CD4-positive, alpha-beta T cell treated with Interleukin-10 for 1 hour (primary cell): ENCODE results near the gene NOTUM.

ENCODE experiments used
- DNase-seq: peaks from one replicate; pipeline ENCODE4 v3.0.0-alpha.2; 2020

Gene NOTUM

GRCh38 chr17:81976332-81977210 is 15.6 kb upstream of the NOTUM start:
- peak; percentile 29 for DNase-seq

DNA sequence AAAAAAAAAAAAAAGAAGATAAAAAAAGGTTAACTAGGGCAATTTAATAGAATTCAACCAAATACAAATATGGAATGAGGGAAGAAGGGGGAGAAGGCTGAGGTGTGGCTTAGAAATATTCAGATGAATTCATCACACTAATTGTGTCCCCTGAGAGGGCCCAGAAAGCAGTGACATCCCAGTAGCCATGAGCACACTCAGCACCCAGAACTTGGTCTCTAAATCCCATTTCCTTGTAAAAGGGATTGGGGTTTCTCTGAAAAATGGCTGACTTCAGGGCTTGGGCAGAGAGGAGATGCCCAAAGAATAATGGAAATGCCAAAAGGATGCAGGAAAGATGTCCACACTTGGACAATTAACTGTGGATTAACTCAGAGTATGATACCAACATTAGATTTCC is 12.4 kb upstream of the NOTUM start:
- no peak for DNase-seq

DNA sequence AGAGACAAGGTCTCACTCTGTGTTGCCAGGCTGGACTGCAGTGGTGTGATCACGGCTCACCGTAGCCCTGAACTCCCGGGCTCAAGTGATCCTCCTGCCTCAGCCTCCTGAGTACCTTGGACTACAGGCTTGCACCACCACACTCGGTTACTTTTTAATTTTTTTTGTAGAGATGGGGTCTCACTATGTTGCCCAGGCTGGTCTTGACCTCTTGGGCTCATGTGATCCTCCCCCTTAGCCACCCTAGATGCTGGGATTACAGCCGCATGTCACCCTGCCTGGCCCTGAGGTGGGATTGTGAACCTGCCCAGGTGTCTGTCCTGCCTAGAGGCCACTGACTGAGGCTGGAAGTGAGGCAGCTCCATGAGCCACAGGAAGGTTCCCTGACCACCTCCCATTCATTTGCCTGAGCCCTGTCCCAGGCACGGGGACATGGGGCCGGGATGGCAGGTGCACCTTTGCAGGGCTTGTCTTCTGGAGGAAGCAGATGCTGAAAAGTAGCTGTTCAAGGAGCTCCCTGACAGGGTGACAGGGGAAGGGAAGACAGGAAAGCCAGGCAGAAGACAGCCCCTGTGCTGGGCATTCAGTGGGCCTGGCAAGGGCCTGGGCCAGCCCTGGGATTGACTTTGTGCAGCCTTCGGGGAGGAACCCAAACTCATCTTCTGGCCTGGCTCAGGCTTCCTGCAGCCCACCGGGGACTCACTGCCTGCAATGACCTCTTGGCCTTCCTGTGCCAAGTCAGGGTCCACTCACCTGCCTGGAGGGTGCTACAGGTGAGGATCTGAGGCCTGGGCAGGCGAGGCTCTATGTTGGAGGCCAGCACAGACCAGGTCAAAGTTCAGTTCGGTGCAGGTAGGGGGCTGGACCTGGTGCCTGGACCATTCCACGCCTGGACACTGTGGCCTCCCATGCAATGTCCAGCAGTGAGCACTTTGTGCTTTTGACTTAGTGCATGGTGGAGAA is 8.1 kb upstream of the NOTUM start:
- DNase-seq, result no peak

GRCh38 chr17:81968396-81968745 is 7.4 kb upstream of the NOTUM start:
- no peak for DNase-seq

- peak; percentile 90 for DNase-seq
Measured at GRCh38 chr17:81967533-81968395, 6.8 kb upstream of the NOTUM start.

- DNase-seq, result no peak
Measured at GRCh38 chr17:81967244-81967532, 6.2 kb upstream of the NOTUM start.

- no peak for DNase-seq
Measured at GRCh38 chr17:81966343-81967243, 5.6 kb upstream of the NOTUM start.

- DNase-seq, result no peak
Measured at GRCh38 chr17:81964081-81964849, 3.3 kb upstream of the NOTUM start.

GRCh38 chr17:81962499-81963441 is 1.8 kb upstream of the NOTUM start:
- DNase-seq, result no peak

GRCh38 chr17:81961521-81962498 is 823 bp upstream of the NOTUM start:
- no peak for DNase-seq

DNA sequence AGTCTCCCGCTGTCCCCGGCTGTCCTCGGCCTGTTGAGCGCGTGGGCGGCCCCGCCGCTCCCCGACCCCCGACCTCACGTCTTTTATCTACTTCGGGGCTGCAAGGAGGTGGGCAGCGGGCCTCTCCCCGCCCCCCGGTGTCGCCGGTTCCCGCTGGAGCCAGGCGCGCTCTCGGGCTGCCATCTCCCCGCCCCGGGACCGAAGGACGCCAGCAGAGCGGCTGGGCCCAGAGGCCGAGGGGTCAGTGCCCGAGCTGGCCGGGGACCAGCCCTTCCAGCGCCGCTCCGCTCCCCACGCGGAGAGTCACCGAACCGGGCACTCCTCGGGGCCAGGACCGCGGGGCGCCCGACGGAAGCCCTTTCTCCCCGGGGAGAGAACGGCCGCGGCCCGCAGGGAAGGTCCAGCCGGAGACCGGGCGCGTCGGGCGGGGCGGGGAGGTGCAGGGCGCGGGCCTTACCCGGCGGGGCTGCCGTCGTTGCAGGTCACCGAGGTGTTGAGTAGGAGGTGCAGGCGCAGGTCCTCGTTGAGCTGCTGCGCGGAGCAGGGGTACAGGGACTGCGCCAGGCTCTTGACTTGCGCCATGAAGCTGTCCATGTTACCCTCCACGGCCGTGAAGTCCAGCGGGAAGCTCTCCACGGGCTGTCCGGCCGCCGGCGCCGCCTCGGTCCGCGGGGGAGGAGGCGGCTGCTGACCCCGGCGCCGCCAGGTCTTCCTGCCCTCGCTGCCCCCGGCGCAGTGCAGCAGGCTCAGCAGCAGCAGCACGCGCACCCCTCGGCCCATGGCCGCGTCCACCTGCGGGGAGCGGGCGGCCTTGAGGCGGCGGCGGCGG is 643 bp downstream of the NOTUM start:
- DNase-seq, result no peak

- peak; percentile 88 for DNase-seq
Measured at GRCh38 chr17:81959362-81960129, 1.4 kb downstream of the NOTUM start.

DNA sequence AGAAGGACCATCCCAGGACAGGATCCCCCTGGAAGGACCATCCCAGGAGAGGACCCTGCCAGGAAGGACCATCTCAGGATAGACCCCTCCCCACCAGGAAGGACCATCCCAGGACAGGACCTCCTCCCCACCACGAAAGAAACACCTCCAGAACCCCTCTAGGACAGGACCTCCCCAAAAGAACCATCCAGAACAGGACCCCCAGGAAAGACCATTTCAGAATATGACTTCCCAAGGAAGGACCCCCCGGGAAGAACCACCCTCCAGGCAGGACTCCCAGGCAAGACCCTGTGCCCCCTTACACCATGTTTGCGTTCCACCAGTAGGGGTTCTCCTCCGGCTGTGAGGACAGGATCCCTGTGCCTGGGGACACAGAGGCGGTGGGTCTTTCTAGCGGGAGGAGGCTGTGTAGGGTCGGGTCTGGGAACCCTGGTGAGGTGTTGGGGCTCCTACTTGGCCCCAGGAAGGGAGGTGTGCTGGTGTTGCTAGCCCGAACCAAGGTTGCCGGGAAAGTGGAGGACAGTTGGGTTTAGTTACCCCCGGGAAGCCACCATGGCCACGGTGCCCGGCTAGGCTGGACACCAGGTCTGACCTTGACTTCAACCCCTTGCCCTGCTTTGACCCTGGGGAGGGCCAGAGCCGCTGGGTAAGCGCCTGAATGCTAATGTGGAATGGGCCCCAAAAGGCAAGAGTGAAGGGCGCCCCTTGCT is 2.2 kb downstream of the NOTUM start:
- DNase-seq, result no peak

GRCh38 chr17:81957691-81958432 is 3.1 kb downstream of the NOTUM start:
- no peak for DNase-seq
